Measurements from ENCODE around the gene RBMS1.
"Not testable (repeated sequence)": the region's sequence is repeated elsewhere in the genome, so short reads cannot be mapped to it uniquely, and the experiment has no call there.

RBMS1 gene

GRCh38 chr2:160502478-160502877, 8.9 kb upstream of the RBMS1 start:
- DNase-seq (ENCODE audit: low read depth in 2 of 2), result no peak

- no peak for DNase-seq (ENCODE audit: low read depth in 2 of 2)
Observed at GRCh38 chr2:160501370-160501769, 7.8 kb upstream of the RBMS1 start.

- DNase-seq (ENCODE audit: low read depth in 2 of 2), result no peak
Observed at GRCh38 chr2:160499865-160500264, 6.3 kb upstream of the RBMS1 start.

- DNase-seq (ENCODE audit: low read depth in 2 of 2), result no peak
Observed at GRCh38 chr2:160498137-160498536, 4.5 kb upstream of the RBMS1 start.

- no peak for DNase-seq (ENCODE audit: low read depth in 2 of 2)
Observed at GRCh38 chr2:160494201-160494644, 616 bp upstream of the RBMS1 start.

GRCh38 chr2:160492401-160493226, 993 bp downstream of the RBMS1 start:
- peak; percentile 14 to 41 for DNase-seq (ENCODE audit: low read depth in 2 of 2)

- no peak for DNase-seq (ENCODE audit: low read depth in 2 of 2)
Observed at GRCh38 chr2:160491911-160492371, 1.7 kb downstream of the RBMS1 start.

- no peak for DNase-seq (ENCODE audit: low read depth in 2 of 2)
Observed at GRCh38 chr2:160490733-160491685, 2.6 kb downstream of the RBMS1 start.

- no peak for DNase-seq (ENCODE audit: low read depth in 2 of 2)
Observed at GRCh38 chr2:160489111-160489510, 4.5 kb downstream of the RBMS1 start.

GRCh38 chr2:160488289-160488688, 5.3 kb downstream of the RBMS1 start:
- not testable (repeated sequence) for DNase-seq (ENCODE audit: low read depth in 2 of 2)

- DNase-seq (ENCODE audit: low read depth in 2 of 2), result no peak
Observed at GRCh38 chr2:160486341-160486740, 7.3 kb downstream of the RBMS1 start.

GRCh38 chr2:160484859-160485520, 8.6 kb downstream of the RBMS1 start:
- DNase-seq (ENCODE audit: low read depth in 2 of 2), result no peak

- DNase-seq (ENCODE audit: low read depth in 2 of 2), result no peak
Observed at GRCh38 chr2:160482673-160483072, 10.9 kb downstream of the RBMS1 start.

- DNase-seq (ENCODE audit: low read depth in 2 of 2), result no peak
Observed at GRCh38 chr2:160479269-160479668, 14.3 kb downstream of the RBMS1 start.

GRCh38 chr2:160478660-160479059, 14.9 kb downstream of the RBMS1 start:
- DNase-seq (ENCODE audit: low read depth in 2 of 2), result no peak

- no peak for DNase-seq (ENCODE audit: low read depth in 2 of 2)
Observed at GRCh38 chr2:160477032-160477431, 16.6 kb downstream of the RBMS1 start.

- no peak for DNase-seq (ENCODE audit: low read depth in 2 of 2)
Observed at GRCh38 chr2:160474891-160475787, 18.5 kb downstream of the RBMS1 start.

- DNase-seq (ENCODE audit: low read depth in 2 of 2), result no peak
Observed at GRCh38 chr2:160474319-160474645, 19.3 kb downstream of the RBMS1 start.

- no peak for DNase-seq (ENCODE audit: low read depth in 2 of 2)
Observed at GRCh38 chr2:160473468-160474318, 19.9 kb downstream of the RBMS1 start.

GRCh38 chr2:160472839-160473251, 20.8 kb downstream of the RBMS1 start:
- no peak for DNase-seq (ENCODE audit: low read depth in 2 of 2)
